Thyroid gland (tissue), 4 donors: Measurements from ENCODE around the gene ETDC. TPM values are rescaled to one million over a fixed set of nuclear protein-coding genes. Genes with fewer than 3 reads are reported as not detected.
A peak's percentile ranks its signal among the peaks of the same experiment; 100 is the strongest.

ENCODE experiments used
- DNase-seq, 2 donors: peaks; one replicate each; pipeline ENCODE4 v3.0.0-alpha.2; 2019
- H3K27ac ChIP-seq, 3 donors: fragments of 200-600 bp; sonication (generic); 1 replicate in 2 of 3; 2 replicates in 1 of 3; pipeline ENCODE4 v1.5.1; 2016 to 2019; ENCODE audit warnings: mild to moderate bottlenecking in 1 of 3, moderate library complexity in 1 of 3
- H3K27me3 ChIP-seq: fragments of 200-600 bp; sonication (generic); one replicate; pipeline ENCODE4 v1.5.1; 2019
- H3K36me3 ChIP-seq, 2 donors: fragments of 200-600 bp; sonication (generic); one replicate each; pipeline ENCODE4 v1.5.1; 2016 to 2019
- H3K4me1 ChIP-seq, 2 donors: fragments of 200-600 bp; sonication (generic); one replicate each; pipeline ENCODE4 v1.5.1; 2017 to 2019
- H3K4me3 ChIP-seq, 3 donors: fragments of 200-600 bp; sonication (generic); replicated peaks in 1 of 3; 1 replicate in 2 of 3; 2 replicates in 1 of 3; pipeline ENCODE4 v1.5.1; 2016; ENCODE audit warnings: mild to moderate bottlenecking in 1 of 3
- H3K9me3 ChIP-seq: fragments of 200-600 bp; sonication (generic); one replicate; pipeline ENCODE4 v1.5.1; 2017
- CTCF ChIP-seq, 6 experiments: fragments of 200-600 bp in 3 of 6; fragments of 450-650 bp in 3 of 6; sonication (generic) in 3 of 6; IDR thresholded peaks; one replicate each; pipeline ENCODE4 v1.5.1; 2016 to 2019; ENCODE audit warnings: antibody characterized with exemption in 6 of 6, mild to moderate bottlenecking in 2 of 6, inconsistent platforms in 1 of 6, moderate library complexity in 1 of 6
- POLR2A ChIP-seq, 2 donors: fragments of 450-650 bp; IDR thresholded peaks; one replicate each; pipeline ENCODE4 v1.6.1; 2017; ENCODE audit warnings: antibody characterized with exemption in 2 of 2, mild to moderate bottlenecking in 2 of 2, moderate library complexity in 1 of 2
- WGBS, 2 donors: methylation state at CpG; one replicate each; pipeline ENCODE4 v1.1.5; 2017; 5-methylcytosine and 5-hydroxymethylcytosine counted together
- intact Hi-C: fragments of 100-400 bp; cut with DNase I; formaldehyde crosslinking; loops from one replicate; pipeline ENCODE4 v1.15.1; 2023
- total RNA-seq, 4 donors: library from RNA; depleted of rRNA; stranded (reverse); fragments of >200 nt; gene quantifications; one replicate each; pipeline ENCODE4 v1.2.3, GENCODE V29; 2016

Gene ETDC
- total RNA-seq, 4 donors from 2014 or later: not detected

GRCh38 chrX:135345107-135345589 is 35.9 kb downstream of the ETDC start:
- Histone ChIP-seq H3K36me3 (no peaks in the 10 kb centered on the region), H3K9me3 (no peaks in the 10 kb centered on the region), H3K27me3 (peaks cover 1% of the 10 kb centered on the region), H3K4me1 (peaks cover 11 to 15% of the 10 kb centered on the region in 2 donors), H3K27ac (peak overlapping the region in 2 of 3 donors; percentile 91 to 93), H3K4me3 (peak overlapping the region; percentile 14 to 53 (median 29))
- peak; percentile 43 to 52 for DNase-seq
- WGBS, 2 donors: 2 to 19% methylated on average over 8 to 13 of the region's 18 CpGs
- TF ChIP-seq POLR2A (IDR thresholded peaks at IDR 0.05): no peak
- TF ChIP-seq CTCF (IDR thresholded peaks at IDR 0.05): no peak
- intact Hi-C loops: no loop called here

GRCh38 chrX:135346975-135347374 is 37.7 kb downstream of the ETDC start:
- H3K9me3 ChIP-seq: no peaks in the 10 kb centered on the region
- H3K4me3 ChIP-seq: no peak overlapping the region
- H3K36me3 ChIP-seq: no peaks in the 10 kb centered on the region
- intact Hi-C loops: no loop called here
- peaks cover 3% of the 10 kb centered on the region for H3K27me3 ChIP-seq
- 71 to 85% methylated on average over 3 to 5 of the region's 6 CpGs for WGBS, 2 donors
- H3K4me1 ChIP-seq: peaks cover under 1 to 4% of the 10 kb centered on the region in 2 donors
- DNase-seq: no peak
- H3K27ac ChIP-seq: no peak overlapping the region
- no peak for TF ChIP-seq CTCF (IDR thresholded peaks at IDR 0.05)
- TF ChIP-seq POLR2A (IDR thresholded peaks at IDR 0.05): no peak

GRCh38 chrX:135347381-135348016 is 38.2 kb downstream of the ETDC start:
- intact Hi-C loops: no loop called here
- H3K27ac ChIP-seq: no peak overlapping the region
- TF ChIP-seq CTCF (IDR thresholded peaks at IDR 0.05): no peak
- TF ChIP-seq POLR2A (IDR thresholded peaks at IDR 0.05): no peak
- DNase-seq: no peak
- H3K4me3 ChIP-seq: no peak overlapping the region
- H3K36me3 ChIP-seq: no peaks in the 10 kb centered on the region
- peaks cover 3% of the 10 kb centered on the region for H3K27me3 ChIP-seq
- H3K4me1 ChIP-seq: peaks cover 0 to 4% of the 10 kb centered on the region in 2 donors
- no peaks in the 10 kb centered on the region for H3K9me3 ChIP-seq

GRCh38 chrX:135354288-135354687 is 45.0 kb downstream of the ETDC start:
- Histone ChIP-seq H3K4me3 (no peak overlapping the region), H3K36me3 (no peaks in the 10 kb centered on the region), H3K27ac (no peak overlapping the region), H3K9me3 (no peaks in the 10 kb centered on the region), H3K27me3 (peaks cover 3% of the 10 kb centered on the region), H3K4me1 (no peaks in the 10 kb centered on the region)
- DNase-seq: no peak
- TF ChIP-seq CTCF (IDR thresholded peaks at IDR 0.05) (no peak), POLR2A (IDR thresholded peaks at IDR 0.05) (no peak)
- intact Hi-C loops: no loop called here

Other genes with a start within 250 kb of the ETDC start
- 1 to 10 TPM; 1.1 to 6.0 (median 3.2) TPM for gene SMIM10L2B, start 210.8 kb upstream of the ETDC start, total RNA-seq
- not detected for gene ETDB, start 189.0 kb upstream of the ETDC start, total RNA-seq
- gene CT55, start 138.1 kb upstream of the ETDC start, total RNA-seq: not detected
- gene ETDA, start 57.4 kb upstream of the ETDC start, total RNA-seq: not detected
- gene ZNF75D, start 34.6 kb downstream of the ETDC start, total RNA-seq: 10 to 100 TPM; 16.2 to 19.7 (median 17.1) TPM
- 10 to 100 TPM; 13.6 to 22.7 (median 17.3) TPM for gene ZNF449, start 35.3 kb downstream of the ETDC start, total RNA-seq
- gene SMIM10L2A, start 112.5 kb downstream of the ETDC start, total RNA-seq: 1 to 10 TPM; 3.6 to 6.7 (median 4.8) TPM
- 10 to 100 TPM in 1 of 4 donors, 1 to 10 TPM in 3; 4.9 to 11.0 (median 7.7) TPM for gene INTS6L, start 211.2 kb downstream of the ETDC start, total RNA-seq